GM19043 (cell line): ENCODE data around the gene YIPF2.
"Not testable (repeated sequence)": the region's sequence is repeated elsewhere in the genome, so short reads cannot be mapped to it uniquely, and the experiment has no call there.

Experiments used
- ATAC-seq: cut with Tn5 transposase; IDR thresholded peaks from one replicate; pipeline ENCODE4 v1.9.1; 2021; ENCODE audit warnings: low read depth; ENCODE audit not compliant: unreplicated experiment

The YIPF2 gene

DNA sequence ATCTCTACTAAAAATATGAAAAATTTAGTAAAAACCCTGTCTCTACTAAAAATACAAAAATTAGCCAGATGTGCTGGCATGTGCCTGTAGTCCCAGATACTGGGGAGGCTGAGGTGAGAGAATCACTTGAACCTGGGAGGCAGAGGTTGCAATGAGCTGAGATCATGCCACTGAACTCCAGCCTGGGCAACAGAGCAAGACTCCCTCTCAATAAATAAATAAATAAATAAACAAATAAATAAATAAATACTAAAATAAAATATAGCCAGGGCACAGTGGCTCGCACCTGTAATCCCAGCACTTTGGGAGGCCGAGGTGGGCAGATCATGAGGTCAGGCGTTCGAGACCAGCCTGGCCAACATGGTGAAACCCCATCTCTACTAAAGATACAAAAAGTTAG, 15.0 kb upstream of the YIPF2 start:
- ATAC-seq, result not testable (repeated sequence)

DNA sequence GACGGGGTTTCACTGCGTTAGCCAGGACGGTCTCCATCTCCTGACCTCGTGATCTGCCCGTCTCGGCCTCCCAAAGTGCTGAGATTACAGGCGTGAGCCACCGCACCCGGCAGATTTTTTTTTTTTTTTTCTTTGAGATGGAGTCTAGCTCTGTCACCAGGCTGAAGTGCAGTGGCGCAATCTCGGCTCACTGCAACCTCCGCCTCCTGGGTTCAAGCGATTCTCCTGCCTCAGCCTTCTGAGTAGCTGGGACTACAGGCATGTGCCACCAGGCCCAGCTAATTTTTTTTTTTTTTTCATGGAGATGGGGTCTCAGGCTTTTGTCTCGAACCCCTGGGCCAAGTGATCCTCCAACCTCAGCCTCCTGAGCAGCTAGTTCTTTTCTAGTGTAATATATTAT, 13.2 kb upstream of the YIPF2 start:
- not testable (repeated sequence) for ATAC-seq

DNA sequence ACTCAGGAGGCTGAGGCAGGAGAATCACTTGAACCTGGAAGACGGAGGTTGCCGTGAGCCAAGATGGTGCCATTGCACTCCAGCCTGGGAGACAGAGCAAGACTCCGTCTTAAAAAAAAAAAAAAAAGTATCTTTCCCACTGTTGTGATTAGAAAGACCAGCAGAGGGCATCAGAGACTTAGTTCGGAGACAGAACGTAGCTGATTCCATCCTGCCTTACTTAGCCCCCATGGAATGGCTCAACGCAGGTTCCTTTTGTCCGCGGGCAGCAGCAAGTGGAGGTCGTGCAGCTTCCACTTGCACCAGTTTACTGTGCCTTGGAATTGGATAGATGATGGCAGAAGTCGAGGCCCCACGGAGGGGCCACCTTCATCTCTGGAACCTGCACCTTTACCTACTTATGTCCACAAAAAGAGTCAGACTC, 8.2 kb upstream of the YIPF2 start:
- ATAC-seq, result no peak

DNA sequence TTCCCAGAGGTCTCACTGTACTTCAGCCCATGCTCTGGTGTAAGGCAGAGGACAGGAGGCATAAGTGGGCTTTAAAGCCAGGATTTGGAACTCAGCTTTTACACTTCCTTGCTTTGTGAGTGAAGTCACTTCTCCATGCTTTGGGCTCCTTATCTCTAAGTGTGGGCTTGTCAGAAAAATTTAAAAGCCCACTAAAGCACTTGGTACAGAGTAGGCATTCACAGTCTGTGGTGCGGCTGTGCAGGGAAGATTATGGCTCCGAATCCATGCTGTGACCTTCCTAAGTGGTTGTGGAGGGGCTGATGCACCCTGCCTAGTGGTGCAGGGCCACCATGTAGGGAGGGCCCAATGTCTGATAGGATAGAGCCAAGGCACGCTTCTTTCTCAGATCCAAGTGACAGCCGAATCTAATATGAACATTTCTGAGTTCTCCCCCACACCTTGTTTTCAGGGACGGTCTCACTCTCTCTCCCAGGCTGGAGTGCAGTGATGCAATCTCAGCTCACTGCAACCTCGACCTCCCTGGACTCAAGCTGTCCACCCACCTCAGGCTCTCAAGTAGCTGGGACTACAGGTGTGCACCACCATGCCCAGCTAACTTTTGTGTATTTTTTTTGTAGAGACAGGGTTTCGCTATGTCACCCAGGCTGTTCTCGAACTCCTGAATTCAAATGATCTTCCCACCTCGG, 7.1 kb upstream of the YIPF2 start:
- ATAC-seq, result no peak

DNA sequence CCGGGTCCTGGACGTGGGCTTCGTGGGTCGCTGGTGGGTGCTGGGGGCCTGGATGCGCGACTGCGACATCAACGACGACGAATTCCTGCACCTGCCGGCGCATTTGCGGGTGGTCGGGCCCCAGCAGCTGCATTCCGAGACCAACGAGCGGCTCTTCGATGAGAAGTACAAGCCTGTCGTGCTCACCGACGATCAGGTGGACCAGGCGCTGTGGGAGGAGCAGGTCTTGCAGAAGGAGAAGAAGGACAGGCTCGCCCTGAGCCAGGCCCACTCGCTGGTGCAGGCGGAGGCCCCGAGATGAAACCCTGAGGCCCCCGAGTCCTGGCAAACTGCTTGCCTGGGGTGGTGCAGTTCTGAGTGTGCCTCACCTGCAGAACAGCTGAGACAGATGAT, 959 bp upstream of the YIPF2 start:
- ATAC-seq, result no peak

DNA sequence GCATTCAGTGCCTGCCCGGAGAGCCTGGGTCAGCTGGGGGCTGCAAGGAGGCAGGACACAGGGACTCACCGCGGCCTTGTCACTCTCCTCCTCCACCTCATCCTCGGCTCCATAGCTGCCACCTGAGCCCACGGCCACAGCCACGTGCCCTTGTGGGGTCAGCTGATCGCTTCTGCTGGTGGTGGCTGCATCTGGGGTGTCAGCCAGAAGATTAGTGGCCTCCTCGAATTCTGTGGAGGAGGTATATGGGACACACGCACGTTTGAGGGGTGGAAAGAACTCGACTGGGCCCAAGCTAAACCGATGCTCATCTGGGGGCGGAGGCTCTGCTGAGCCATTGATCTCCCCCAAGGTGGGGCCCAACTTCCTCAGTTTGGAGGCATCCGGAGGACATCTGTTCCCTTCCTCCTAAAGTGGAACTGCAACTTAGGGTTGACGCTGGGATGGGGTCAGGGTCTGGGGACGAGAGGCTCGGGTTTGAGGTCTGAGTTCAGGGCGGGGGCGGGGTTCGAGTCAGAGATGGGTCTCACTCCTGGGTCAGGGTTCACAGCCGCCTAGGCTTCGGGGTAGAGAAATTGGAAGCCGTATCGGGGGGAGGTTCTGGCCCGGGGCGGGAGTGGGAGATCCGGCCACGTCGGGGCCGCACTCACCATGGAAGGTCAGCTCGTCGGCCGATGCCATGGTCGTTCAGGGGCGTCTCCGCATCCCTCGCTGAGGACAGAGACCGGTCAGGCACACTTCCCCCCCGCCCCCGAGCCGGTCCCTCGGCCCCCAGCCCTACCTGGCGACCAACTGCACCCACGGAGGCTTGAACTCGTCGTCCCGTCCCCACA, 493 bp downstream of the YIPF2 start:
- ATAC-seq, result no peak

DNA sequence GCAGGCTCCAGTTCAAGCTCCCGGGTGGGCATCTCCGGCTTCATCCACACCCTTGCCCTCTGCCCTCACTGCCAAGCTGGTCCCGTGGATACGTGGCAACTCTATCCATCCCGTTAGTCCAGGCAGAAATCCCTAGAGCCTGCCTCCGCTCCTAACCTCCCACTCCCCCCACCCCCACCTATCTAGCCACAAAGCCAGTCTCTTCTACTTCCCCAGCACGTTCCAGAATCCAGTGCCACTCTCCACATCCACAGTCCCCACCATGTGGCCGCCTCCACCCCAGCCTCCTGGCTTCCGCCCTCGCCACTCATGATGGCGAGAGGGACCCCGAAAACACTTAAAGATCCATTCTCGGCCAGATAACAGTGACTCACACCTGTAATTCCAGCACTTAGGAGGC, 3.8 kb downstream of the YIPF2 start:
- ATAC-seq, result no peak

DNA sequence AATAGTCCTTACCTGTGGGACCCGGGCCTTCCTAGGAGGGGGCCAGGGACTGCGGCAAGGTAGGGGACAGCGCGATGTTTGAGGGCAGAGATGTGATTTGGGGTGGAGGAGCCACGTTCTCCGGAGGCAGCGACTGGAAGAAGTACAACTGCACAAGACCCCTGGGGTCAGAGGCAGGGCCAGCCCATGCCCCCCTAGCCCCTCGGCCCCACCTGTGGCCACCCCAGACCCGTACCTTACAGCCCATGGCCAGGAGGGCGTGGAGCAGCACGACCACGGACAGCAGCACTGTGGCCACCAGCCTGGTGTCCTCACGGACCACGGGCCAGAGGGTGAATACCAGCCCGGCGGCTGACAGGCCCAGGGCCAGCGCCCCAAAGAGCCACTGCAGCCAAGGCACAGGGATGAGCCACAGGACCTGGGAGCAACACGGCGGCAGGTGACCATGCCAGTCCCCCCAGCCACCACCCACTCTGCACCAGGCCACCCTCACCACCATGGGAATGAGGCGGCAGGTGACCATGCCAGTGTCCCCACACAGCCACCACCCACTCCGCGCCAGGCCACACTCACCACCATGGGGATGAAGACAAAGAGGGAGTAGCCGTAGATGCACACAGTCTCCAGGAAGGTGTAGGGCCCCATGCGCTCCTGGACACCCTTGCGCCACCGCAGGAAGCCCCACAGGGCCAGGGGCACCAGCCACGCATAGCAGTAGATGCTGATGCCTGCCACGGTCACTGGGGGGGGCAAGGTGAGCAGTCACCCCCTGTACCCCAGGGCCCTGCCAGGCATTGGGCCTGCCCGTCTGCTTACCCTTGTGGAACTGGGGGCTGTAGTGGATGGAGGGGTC, 5.0 kb downstream of the YIPF2 start:
- no peak for ATAC-seq

DNA sequence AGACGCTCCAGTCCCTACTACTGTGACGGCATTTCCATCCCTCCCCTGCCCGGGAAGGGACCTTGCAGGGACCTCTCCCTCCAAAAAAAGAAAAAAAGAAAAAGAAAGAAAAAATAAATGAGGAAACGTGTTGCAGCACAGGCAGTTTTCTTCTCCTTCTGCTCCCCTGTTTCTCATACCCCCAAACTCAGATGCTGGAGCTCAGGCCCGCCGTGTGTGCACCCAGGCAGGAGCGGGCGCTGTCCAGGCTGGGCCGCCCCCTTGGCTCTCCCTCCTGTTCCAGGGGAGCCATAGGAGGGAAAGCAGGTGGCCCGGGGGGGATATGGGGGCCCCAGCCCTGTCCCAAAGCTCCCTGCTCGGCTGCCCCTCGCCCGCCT, 5.8 kb downstream of the YIPF2 start:
- ATAC-seq, result no peak

DNA sequence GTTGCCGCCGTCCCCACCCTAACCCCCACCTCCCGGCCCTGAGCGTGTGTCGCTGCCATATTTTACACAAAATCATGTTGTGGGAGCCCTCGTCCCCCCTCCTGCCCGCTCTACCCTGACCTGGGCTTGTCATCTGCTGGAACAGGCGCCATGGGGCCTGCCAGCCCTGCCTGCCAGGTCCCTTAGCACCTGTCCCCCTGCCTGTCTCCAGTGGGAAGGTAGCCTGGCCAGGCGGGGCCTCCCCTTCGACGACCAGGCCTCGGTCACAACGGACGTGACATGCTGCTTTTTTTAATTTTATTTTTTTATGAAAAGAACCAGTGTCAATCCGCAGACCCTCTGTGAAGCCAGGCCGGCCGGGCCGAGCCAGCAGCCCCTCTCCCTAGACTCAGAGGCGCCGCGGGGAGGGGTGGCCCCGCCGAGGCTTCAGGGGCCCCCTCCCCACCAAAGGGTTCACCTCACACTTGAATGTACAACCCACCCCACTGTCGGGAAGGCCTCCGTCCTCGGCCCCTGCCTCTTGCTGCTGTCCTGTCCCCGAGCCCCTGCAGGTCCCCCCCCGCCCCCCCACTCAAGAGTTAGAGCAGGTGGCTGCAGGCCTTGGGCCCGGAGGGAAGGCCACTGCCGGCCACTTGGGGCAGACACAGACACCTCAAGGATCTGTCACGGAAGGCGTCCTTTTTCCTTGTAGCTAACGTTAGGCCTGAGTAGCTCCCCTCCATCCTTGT, 6.4 kb downstream of the YIPF2 start:
- ATAC-seq, result no peak

DNA sequence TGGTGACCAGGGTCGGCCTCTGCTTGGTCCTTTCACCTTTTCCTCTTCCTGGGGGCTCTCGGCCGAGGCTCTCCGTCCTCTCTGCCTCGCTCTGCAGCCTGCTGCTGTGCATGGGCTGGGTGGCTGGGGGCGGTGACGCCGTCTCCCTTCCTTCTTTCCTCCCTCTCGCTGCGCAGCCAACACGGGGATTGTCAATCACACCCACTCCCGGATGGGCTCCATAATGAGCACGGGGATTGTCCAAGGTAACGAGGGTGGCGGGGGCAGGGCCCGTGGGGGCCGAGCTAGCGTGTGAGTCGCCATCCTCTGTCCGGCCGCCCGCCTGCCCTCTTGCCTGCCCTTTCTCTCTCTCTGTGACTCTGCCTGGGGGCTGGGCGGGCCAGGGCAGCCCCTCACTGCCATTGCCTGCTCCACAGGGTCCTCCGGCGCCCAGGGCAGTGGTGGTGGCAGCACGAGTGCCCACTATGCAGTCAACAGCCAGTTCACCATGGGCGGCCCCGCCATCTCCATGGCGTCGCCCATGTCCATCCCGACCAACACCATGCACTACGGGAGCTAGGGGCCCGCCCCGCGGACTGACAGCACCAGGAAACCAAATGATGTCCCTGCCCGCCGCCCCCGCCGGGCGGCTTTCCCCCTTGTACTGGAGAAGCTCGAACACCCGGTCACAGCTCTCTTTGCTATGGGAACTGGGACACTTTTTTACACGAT, 7.1 kb downstream of the YIPF2 start:
- no peak for ATAC-seq

DNA sequence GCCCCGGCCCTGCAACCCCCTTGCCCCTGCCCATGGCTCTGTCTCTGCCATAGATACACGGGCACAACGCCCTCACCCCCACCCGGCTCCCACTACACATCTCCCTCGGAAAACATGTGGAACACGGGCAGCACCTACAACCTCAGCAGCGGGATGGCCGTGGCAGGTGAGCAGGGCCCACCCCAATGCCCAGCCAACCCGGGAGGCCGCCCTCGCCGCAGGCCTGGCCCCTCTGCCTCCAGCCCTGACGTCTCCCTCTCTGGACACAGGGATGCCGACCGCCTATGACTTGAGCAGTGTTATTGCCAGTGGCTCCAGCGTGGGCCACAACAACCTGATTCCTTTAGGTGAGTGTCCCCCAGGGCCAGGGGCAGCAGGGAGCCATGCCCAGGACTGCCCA, 7.7 kb downstream of the YIPF2 start:
- ATAC-seq, result no peak

DNA sequence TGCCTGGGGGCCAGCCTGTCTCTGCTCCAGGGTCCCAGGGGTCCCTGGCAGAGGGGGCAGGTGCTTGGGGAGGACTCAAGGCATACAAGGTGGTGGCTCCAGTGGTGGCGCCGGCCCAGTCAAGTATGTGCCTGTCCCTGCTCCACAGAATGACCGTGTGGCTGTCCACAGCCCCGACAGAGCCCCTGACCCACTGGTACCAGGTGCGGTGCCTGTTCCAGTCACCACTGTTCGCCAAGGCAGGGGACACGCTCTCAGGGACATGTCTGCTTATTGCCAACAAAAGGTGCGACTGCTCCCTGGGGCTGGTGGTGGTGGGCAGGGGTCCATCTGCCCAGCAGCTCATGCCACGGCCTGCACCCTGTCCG, 8.2 kb downstream of the YIPF2 start:
- ATAC-seq, result no peak

DNA sequence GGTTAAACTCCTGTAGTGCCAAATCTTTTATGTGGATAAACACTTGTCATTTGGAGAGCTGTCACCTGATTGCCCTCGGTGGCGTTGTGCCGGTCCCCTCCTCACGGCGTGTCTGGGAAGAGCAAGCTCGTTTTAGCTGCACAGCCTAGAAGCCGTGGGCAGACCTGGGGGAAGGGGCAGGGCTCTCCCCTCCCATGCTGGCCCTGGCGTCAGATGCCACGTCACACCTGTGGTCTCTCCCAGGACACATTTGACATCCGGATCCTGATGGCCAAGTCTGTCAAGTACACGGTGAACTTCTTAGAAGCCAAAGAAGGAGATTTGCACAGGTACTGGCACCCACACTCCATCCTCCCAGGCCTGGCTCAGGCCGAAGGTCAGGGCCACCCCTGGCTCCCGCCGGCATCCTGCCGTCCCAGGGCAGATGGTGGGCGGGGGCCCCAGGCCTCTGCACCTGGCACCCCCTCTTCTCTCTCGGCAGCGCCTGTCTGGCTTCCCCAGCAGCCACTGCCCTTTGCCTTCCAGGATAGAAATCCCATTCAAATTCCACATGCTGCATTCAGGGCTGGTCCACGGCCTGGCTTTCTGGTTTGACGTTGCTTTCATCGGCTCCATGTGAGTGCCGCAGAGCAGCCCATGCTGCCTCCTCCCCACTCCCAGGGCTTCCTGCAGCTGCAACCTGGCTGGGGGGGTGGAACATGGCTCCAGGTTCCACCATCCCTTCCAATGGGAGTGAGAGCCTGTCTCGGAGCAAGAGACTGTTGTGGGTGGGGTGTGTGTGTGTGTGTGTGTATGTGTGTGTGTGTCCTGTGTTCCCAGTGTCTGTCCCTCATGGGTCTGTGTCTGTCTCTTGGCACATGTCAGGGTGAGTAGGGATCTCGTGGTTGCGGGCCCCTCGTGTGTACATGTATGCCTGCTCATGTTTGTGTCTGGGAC, 8.8 kb downstream of the YIPF2 start:
- no peak for ATAC-seq

DNA sequence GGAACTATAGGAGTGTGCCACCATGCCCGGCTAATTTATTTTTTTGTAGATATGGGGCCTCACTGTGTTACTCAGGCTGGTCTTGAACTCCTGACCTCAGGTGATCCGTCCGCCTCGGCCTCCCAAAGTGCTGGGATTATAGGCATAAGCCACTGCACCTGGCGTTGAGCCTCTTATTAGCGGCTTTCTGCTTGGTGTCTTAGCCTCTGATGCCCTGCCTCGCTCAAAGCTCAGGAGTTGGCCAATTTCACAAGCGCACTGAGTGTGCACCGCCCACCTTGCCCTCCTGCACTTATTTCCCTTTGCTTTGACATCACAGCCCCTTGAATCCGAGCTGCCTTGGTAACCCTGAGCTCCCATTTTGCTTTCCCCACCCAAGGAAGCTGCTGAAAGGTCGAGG, 10.1 kb downstream of the YIPF2 start:
- ATAC-seq, result no peak

DNA sequence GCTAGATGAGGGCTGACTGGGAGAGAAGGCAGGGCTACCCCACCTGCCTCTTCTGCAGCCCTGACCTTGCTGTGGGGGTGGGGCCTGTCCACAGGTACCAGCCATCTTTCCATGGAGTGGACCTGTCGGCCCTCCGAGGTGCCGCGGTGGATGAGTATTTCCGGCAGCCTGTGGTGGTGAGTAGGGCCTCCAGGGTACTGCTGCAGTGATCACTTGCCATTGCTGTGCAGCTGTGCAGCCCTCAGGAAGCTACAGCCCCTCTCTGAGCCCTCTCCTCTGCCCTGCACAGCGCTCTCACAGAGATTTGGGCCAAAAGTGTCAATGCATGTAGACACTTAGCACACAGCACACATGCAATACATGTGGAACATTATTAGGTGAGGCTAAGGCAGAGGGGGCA, 11.8 kb downstream of the YIPF2 start:
- ATAC-seq, result no peak

DNA sequence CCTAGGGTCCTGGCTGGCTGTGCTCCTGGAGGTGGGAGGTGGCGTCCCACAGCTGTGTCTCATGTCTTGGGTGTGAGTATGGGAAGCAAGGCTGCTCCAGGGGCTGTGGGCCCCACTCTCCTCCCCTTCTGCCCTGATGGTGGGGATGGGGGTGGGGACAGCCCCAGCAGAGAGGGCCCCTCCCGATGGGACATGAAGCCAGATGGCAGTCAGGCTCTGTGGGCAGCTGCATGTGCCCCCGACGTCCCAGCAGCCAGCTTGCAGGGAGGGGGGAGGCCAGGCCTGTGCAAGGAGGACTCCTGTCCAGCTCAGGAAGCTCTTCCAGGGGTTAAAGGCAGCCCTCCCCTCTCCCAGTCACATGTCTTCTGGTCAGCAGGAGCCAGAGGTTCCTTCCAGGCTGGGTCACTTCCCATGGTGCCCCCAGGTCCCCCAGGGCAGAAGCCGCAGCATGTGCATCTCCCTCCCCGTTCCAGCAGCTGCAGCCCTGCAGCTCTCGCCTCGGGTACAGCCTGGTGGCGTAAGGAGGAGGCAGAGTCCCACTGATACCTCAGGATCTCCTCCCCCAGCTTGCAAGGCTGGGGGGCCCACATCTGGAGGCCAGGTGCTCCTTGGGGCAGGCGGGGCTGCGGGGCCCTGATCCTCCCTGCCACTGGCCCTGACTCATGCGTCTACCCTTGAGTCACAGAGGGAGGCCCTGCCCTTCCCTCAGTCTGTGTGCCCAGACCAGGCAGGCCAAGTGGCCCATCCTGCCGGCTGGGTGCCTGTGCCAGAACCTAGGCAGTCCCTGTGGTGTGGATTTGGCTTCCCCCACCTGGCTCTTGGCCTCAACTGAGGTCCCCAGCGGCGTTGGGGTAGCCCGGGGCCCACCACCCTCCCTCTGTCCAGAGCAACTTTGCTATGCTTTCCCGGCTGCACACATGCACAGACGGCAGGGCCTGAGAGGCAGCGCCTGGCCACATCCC, 13.0 kb downstream of the YIPF2 start:
- ATAC-seq, result no peak
